K562 (cell line): Measurements from ENCODE around the gene RBMXL2. TPM values are rescaled to one million over a fixed set of nuclear protein-coding genes. Genes with fewer than 3 reads are reported as not detected.

ENCODE experiments used
- ARID1B ChIP-seq: fragments of 450-650 bp; IDR thresholded peaks from 2 replicates; pipeline ENCODE4 v1.6.1; 2016; ENCODE audit warnings: antibody characterized with exemption, mild to moderate bottlenecking, inconsistent platforms
- CBX5 ChIP-seq: IDR thresholded peaks from 2 replicates; pipeline ENCODE4 v1.6.1; 2014; ENCODE audit warnings: low read depth, borderline replicate concordance
- L3MBTL2 ChIP-seq: fragments of 450-650 bp; IDR thresholded peaks from 2 replicates; pipeline ENCODE4 v1.6.1; 2016; ENCODE audit warnings: mild to moderate bottlenecking, moderate library complexity
- MTA2 ChIP-seq: fragments of 450-650 bp; IDR thresholded peaks from 2 replicates; pipeline ENCODE4 v1.6.1; 2016; ENCODE audit warnings: low read depth
- NFIC ChIP-seq: fragments of 450-650 bp; IDR thresholded peaks from 2 replicates; pipeline ENCODE4 v1.6.1; 2017; ENCODE audit warnings: mild to moderate bottlenecking, inconsistent platforms
- RBFOX2 ChIP-seq: fragments of 200-400 bp; formaldehyde crosslinking; IDR thresholded peaks from 2 replicates; pipeline ENCODE4 v1.6.1; 2017; ENCODE audit warnings: low read depth, mild to moderate bottlenecking, low read length, moderate library complexity
- XRCC3 ChIP-seq: fragments of 450-650 bp; IDR thresholded peaks from 2 replicates; pipeline ENCODE4 v1.6.1; 2017; ENCODE audit warnings: mild to moderate bottlenecking, moderate library complexity
- XRCC5 ChIP-seq: fragments of 200-400 bp; formaldehyde crosslinking; IDR thresholded peaks from 2 replicates; pipeline ENCODE4 v1.6.1; 2017; ENCODE audit warnings: low read depth, mild to moderate bottlenecking, low read length
- polyA plus RNA-seq, 8 experiments: library from polyadenylated mRNA; depleted of rRNA in 4 of 8; stranded (reverse) in 5 of 8; unstranded in 3 of 8; fragments of >200 nt; fragmentation: Nextera tagmentation in 2 of 8; fragmentation: Illumina TruSeq in 1 of 8; extraction: Ambion mirVana in 2 of 8; extraction: Trizol in 1 of 8; gene quantifications; 2 replicates each; pipeline versions ENCODE4 v1.2.1 to v1.2.3, GENCODE V29; 2011 to 2014; ENCODE audit warnings: inconsistent platforms in 1 of 8, missing spikeins in 1 of 8
- total RNA-seq, 7 experiments: library from RNA; depleted of rRNA in 6 of 7; stranded (reverse); fragments of >200 nt in 6 of 7; fragmentation: Illumina TruSeq in 2 of 7; extraction: Trizol in 2 of 7; gene quantifications; 2 replicates each; pipeline versions ENCODE4 v1.2.1 to v1.2.3, GENCODE V29; 2011 to 2021; ENCODE audit warnings: low replicate concordance in 1 of 7
- TF ChIP-seq, protein P1 (sequence below): fragments of 450-650 bp; IDR thresholded peaks from 2 replicates; pipeline ENCODE4 v1.6.1; 2016
- TF ChIP-seq, protein P2 (sequence below): fragments of 450-650 bp; IDR thresholded peaks from 2 replicates; pipeline ENCODE4 v1.6.1; 2016; ENCODE audit warnings: mild to moderate bottlenecking, moderate library complexity
- TF ChIP-seq, protein P3 (sequence below): fragments of 450-650 bp; IDR thresholded peaks from 2 replicates; pipeline ENCODE4 v1.6.1; 2014; ENCODE audit warnings: low read depth, mild to moderate bottlenecking, moderate library complexity, borderline replicate concordance
- TF ChIP-seq, protein P4 (sequence below): fragments of 450-650 bp; formaldehyde crosslinking; IDR thresholded peaks from 2 replicates; pipeline ENCODE4 v1.4.0; 2022; ENCODE audit warnings: missing genetic modification characterization
- TF ChIP-seq, protein P5 (sequence below): fragments of 250-450 bp; sonication (Bioruptor Pico); IDR thresholded peaks from 2 replicates; pipeline ENCODE4 v1.9.0; 2021; ENCODE audit warnings: mild to moderate bottlenecking

Gene RBMXL2
- total and polyA plus RNA-seq, 9 of the 15 experiments (the other 6 are each of a cell fraction or from before 2014, with no cell fraction given) = 0.07 to 0.45 (median 0.21) TPM; not detected in 3

DNA sequence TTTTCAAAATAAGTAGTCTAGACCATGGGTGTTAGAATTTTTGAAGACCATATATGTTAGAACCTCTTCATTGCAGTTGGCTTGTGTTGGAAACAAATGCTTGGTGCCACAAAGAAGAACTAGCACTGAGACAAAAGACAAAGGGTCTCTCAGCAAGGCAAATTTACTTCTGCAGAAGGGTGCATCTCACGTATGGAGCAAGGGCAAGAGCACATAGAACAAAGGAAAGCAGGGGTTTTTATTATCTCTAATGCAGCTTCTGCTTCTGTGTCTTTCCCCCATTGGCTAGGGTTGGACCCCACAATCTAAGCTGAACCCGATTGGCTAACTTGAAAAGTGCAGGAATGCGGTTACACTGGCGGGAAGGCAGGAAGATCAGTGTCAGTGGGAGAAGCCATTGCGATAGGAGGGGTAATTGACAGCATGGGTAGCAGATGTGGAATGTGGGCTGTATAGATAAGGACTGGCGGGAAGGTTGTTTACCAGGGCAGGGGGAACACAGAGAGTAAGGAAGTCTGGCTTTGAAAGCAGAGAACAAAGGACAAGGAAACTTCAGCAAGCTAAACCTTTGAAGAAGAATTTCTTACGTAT lies 9.2 kb upstream of the RBMXL2 start (continued):
- TF ChIP-seq, protein P1, sequence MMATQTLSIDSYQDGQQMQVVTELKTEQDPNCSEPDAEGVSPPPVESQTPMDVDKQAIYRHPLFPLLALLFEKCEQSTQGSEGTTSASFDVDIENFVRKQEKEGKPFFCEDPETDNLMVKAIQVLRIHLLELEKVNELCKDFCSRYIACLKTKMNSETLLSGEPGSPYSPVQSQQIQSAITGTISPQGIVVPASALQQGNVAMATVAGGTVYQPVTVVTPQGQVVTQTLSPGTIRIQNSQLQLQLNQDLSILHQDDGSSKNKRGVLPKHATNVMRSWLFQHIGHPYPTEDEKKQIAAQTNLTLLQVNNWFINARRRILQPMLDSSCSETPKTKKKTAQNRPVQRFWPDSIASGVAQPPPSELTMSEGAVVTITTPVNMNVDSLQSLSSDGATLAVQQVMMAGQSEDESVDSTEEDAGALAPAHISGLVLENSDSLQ = peak; percentile 62; the same call in 1 of the 2 replicates
- TF ChIP-seq, protein P2, sequence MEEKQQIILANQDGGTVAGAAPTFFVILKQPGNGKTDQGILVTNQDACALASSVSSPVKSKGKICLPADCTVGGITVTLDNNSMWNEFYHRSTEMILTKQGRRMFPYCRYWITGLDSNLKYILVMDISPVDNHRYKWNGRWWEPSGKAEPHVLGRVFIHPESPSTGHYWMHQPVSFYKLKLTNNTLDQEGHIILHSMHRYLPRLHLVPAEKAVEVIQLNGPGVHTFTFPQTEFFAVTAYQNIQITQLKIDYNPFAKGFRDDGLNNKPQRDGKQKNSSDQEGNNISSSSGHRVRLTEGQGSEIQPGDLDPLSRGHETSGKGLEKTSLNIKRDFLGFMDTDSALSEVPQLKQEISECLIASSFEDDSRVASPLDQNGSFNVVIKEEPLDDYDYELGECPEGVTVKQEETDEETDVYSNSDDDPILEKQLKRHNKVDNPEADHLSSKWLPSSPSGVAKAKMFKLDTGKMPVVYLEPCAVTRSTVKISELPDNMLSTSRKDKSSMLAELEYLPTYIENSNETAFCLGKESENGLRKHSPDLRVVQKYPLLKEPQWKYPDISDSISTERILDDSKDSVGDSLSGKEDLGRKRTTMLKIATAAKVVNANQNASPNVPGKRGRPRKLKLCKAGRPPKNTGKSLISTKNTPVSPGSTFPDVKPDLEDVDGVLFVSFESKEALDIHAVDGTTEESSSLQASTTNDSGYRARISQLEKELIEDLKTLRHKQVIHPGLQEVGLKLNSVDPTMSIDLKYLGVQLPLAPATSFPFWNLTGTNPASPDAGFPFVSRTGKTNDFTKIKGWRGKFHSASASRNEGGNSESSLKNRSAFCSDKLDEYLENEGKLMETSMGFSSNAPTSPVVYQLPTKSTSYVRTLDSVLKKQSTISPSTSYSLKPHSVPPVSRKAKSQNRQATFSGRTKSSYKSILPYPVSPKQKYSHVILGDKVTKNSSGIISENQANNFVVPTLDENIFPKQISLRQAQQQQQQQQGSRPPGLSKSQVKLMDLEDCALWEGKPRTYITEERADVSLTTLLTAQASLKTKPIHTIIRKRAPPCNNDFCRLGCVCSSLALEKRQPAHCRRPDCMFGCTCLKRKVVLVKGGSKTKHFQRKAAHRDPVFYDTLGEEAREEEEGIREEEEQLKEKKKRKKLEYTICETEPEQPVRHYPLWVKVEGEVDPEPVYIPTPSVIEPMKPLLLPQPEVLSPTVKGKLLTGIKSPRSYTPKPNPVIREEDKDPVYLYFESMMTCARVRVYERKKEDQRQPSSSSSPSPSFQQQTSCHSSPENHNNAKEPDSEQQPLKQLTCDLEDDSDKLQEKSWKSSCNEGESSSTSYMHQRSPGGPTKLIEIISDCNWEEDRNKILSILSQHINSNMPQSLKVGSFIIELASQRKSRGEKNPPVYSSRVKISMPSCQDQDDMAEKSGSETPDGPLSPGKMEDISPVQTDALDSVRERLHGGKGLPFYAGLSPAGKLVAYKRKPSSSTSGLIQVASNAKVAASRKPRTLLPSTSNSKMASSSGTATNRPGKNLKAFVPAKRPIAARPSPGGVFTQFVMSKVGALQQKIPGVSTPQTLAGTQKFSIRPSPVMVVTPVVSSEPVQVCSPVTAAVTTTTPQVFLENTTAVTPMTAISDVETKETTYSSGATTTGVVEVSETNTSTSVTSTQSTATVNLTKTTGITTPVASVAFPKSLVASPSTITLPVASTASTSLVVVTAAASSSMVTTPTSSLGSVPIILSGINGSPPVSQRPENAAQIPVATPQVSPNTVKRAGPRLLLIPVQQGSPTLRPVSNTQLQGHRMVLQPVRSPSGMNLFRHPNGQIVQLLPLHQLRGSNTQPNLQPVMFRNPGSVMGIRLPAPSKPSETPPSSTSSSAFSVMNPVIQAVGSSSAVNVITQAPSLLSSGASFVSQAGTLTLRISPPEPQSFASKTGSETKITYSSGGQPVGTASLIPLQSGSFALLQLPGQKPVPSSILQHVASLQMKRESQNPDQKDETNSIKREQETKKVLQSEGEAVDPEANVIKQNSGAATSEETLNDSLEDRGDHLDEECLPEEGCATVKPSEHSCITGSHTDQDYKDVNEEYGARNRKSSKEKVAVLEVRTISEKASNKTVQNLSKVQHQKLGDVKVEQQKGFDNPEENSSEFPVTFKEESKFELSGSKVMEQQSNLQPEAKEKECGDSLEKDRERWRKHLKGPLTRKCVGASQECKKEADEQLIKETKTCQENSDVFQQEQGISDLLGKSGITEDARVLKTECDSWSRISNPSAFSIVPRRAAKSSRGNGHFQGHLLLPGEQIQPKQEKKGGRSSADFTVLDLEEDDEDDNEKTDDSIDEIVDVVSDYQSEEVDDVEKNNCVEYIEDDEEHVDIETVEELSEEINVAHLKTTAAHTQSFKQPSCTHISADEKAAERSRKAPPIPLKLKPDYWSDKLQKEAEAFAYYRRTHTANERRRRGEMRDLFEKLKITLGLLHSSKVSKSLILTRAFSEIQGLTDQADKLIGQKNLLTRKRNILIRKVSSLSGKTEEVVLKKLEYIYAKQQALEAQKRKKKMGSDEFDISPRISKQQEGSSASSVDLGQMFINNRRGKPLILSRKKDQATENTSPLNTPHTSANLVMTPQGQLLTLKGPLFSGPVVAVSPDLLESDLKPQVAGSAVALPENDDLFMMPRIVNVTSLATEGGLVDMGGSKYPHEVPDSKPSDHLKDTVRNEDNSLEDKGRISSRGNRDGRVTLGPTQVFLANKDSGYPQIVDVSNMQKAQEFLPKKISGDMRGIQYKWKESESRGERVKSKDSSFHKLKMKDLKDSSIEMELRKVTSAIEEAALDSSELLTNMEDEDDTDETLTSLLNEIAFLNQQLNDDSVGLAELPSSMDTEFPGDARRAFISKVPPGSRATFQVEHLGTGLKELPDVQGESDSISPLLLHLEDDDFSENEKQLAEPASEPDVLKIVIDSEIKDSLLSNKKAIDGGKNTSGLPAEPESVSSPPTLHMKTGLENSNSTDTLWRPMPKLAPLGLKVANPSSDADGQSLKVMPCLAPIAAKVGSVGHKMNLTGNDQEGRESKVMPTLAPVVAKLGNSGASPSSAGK = no peak
- TF ChIP-seq, protein P3, sequence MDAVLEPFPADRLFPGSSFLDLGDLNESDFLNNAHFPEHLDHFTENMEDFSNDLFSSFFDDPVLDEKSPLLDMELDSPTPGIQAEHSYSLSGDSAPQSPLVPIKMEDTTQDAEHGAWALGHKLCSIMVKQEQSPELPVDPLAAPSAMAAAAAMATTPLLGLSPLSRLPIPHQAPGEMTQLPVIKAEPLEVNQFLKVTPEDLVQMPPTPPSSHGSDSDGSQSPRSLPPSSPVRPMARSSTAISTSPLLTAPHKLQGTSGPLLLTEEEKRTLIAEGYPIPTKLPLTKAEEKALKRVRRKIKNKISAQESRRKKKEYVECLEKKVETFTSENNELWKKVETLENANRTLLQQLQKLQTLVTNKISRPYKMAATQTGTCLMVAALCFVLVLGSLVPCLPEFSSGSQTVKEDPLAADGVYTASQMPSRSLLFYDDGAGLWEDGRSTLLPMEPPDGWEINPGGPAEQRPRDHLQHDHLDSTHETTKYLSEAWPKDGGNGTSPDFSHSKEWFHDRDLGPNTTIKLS = no peak
- TF ChIP-seq NFIC (0 out of 2 replicates have a peak, but pooled peaks have one; percentile 14), XRCC3 (no peak), ARID1B (peak; percentile 78), XRCC5 (no peak), L3MBTL2 (no peak), RBFOX2 (no peak), MTA2 (0 out of 2 replicates have a peak, but pooled peaks have one; percentile 31), CBX5 (peak; percentile 84)
- TF ChIP-seq, protein P4, sequence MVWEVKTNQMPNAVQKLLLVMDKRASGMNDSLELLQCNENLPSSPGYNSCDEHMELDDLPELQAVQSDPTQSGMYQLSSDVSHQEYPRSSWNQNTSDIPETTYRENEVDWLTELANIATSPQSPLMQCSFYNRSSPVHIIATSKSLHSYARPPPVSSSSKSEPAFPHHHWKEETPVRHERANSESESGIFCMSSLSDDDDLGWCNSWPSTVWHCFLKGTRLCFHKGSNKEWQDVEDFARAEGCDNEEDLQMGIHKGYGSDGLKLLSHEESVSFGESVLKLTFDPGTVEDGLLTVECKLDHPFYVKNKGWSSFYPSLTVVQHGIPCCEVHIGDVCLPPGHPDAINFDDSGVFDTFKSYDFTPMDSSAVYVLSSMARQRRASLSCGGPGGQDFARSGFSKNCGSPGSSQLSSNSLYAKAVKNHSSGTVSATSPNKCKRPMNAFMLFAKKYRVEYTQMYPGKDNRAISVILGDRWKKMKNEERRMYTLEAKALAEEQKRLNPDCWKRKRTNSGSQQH (CRISPR knock-in tag) = no peak
- TF ChIP-seq, protein P5, sequence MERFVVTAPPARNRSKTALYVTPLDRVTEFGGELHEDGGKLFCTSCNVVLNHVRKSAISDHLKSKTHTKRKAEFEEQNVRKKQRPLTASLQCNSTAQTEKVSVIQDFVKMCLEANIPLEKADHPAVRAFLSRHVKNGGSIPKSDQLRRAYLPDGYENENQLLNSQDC (CRISPR knock-in tag) = no peak
